GM12891 (cell line): ENCODE results near the gene POU2AF1.

Experiments
- PAX5 ChIP-seq: IDR thresholded peaks from 2 replicates; pipeline ENCODE4 v1.6.1; 2011; ENCODE audit warnings: low read length, moderate library complexity, mild to moderate bottlenecking; ENCODE audit not compliant: insufficient read depth, severe bottlenecking
- POLR2A ChIP-seq: IDR thresholded peaks from 2 replicates; pipeline ENCODE4 v1.6.1; 2011; ENCODE audit warnings: low read depth, low read length, control low read depth

GRCh38 chr11:111408789-111409727, 30.0 kb upstream of the POU2AF1 start:
- TF ChIP-seq POLR2A (no peak), PAX5 (no peak)
